Head of caudate nucleus (tissue), 42 donors: ENCODE results near the gene DLG2.
"Not testable (repeated sequence)": the region's sequence is repeated elsewhere in the genome, so short reads cannot be mapped to it uniquely, and the experiment has no call there.

ENCODE experiments used
- DNase-seq, 42 donors: peaks; one replicate each; pipeline versions ENCODE4 v3.0.0 to v3.0.0-alpha.2; 2020 to 2021; ENCODE audit warnings: mixed read lengths in 7 of 42
- intact Hi-C: fragments of 100-400 bp; cut with DNase I; formaldehyde crosslinking; loops from one replicate; pipeline ENCODE4 v1.15.0; 2022

DLG2 gene

GRCh38 chr11:85627332-85627997 is at the start of gene DLG2:
Gene DLG2, minus strand, starts transcription at chr11:85627344.
- intact Hi-C loops, result no loop called here
- peak in 34 of 42 donors; percentile 12 to 64 (median 40) for DNase-seq

GRCh38 chr11:85673393-85673792 is 46.2 kb upstream of the DLG2 start:
- intact Hi-C loops, result loop anchor here (10.0 kb wide), 1 partner anchor 131 kb away; no protein-coding TSS in a partner anchor

GRCh38 chr11:85672105-85672902 is 45.2 kb upstream of the DLG2 start:
- DNase-seq, result no peak
- intact Hi-C loops, result loop anchor here (10.0 kb wide), 1 partner anchor 132 kb away; no protein-coding TSS in a partner anchor

More at GRCh38 chr11:85673393-85673792, 46.2 kb upstream of the DLG2 start:
- no peak for DNase-seq

GRCh38 chr11:85670949-85671663 is 44.0 kb upstream of the DLG2 start:
- not testable (repeated sequence) for DNase-seq
- intact Hi-C loops, result loop anchor here (10.0 kb wide), 1 partner anchor 134 kb away; no protein-coding TSS in a partner anchor

GRCh38 chr11:85668157-85668556 is 41.0 kb upstream of the DLG2 start:
- intact Hi-C loops, result no loop called here
- DNase-seq, result no peak

- intact Hi-C loops, result no loop called here
- DNase-seq, result no peak
Measured at GRCh38 chr11:85666687-85667086, 39.5 kb upstream of the DLG2 start.

- DNase-seq, result peak in 1 of 42 donors; percentile 12
- intact Hi-C loops, result loop anchor here (2.0 kb wide), 1 partner anchor 37 kb away; the partner anchor contains the start of gene TMEM126B
Measured at GRCh38 chr11:85665733-85666132, 38.6 kb upstream of the DLG2 start.

- DNase-seq, result peak; percentile 87 to 98 (median 96)
- intact Hi-C loops, result loop anchor here (2.0 kb wide), 1 partner anchor 36 kb away; the partner anchor contains the start of gene TMEM126B
Measured at GRCh38 chr11:85664615-85665481, 37.7 kb upstream of the DLG2 start, which contains the start of gene CREBZF. Gene CREBZF, minus strand, starts transcription at chr11:85665129. Its CDS starts 254 bp downstream, at chr11:85664875.

- intact Hi-C loops, result loop anchor here (2.0 kb wide), 2 partner anchors 15 to 35 kb away; partner anchors contain the start of gene TMEM126B
- DNase-seq, result peak; percentile 63 to 94 (median 85)
Measured at GRCh38 chr11:85663753-85664614, 36.8 kb upstream of the DLG2 start.

GRCh38 chr11:85663080-85663752 is 36.1 kb upstream of the DLG2 start:
- DNase-seq, result no peak
- intact Hi-C loops, result loop anchor here (2.0 kb wide), 1 partner anchor 14 kb away; no protein-coding TSS in a partner anchor

GRCh38 chr11:85661972-85662664 is 35.0 kb upstream of the DLG2 start:
- intact Hi-C loops, result loop anchor here (2.0 kb wide), 1 partner anchor 13 kb away; no protein-coding TSS in a partner anchor
- DNase-seq, result no peak

GRCh38 chr11:85658180-85658579 is 31.0 kb upstream of the DLG2 start:
- DNase-seq, result no peak
- intact Hi-C loops, result no loop called here

- intact Hi-C loops, result no loop called here
Measured at GRCh38 chr11:85656777-85657176, 29.6 kb upstream of the DLG2 start.

GRCh38 chr11:85654343-85654742 is 27.2 kb upstream of the DLG2 start:
- intact Hi-C loops, DNase-seq: not testable (repeated sequence)

More at GRCh38 chr11:85656777-85657176, 29.6 kb upstream of the DLG2 start:
- DNase-seq, result no peak

GRCh38 chr11:85652786-85653447 is 25.8 kb upstream of the DLG2 start:
- intact Hi-C loops, result no loop called here

More at GRCh38 chr11:85652786-85653447, 25.8 kb upstream of the DLG2 start:
- DNase-seq, result no peak
